ENCODE data around the gene TIAM1.

The TIAM1 gene

DNA sequence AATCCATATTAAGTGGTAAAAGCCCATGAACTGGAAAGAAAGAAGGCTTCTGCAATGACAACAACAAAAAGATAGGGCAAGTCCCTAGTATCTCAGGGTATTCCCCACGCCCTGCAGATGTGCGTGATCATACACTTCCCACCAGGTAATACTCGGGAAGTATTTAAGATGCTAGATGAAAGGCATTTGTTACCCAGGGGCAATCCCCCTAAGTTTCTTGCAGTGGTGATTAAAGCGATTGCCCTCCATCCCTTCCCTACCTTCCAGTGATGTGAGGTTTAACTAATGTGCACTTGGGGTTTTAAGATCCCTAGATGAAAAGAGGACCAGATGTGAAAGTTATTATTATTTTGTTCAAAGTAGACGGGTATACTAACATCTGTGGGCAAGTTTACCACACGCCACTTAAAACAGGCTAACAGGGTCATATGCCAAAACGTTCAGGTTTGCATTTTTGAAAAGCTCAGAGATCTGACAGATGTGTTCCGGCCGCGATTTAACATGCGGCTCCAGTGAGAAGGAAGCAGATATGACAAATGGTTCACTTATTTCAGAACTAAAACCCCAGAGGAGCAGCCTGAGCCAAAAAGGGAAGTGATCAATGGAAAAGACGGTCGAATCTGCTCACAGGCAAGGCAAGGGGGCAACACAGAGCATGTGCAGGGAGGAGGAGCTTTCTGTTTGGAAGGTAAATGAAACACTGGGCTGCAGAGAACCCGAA, 17.4 kb downstream of the TIAM1 start:
- Histone ChIP-seq H3K79me2 (ENCODE audit: control insufficient read depth, low read length) (no peaks in the 10 kb centered on the region), H3K4me3 (ENCODE audit: low read length) (peak overlapping the region; percentile 27), H3K27ac (ENCODE audit: low read depth, low read length) (peak overlapping the region; percentile 14; the same call in 1 of the 2 replicates), H3K9me3 (ENCODE audit: control insufficient read depth, insufficient read depth, low read length) (no peaks in the 10 kb centered on the region), H3K4me1 (ENCODE audit: control insufficient read depth, low read length) (peaks cover 18% of the 10 kb centered on the region), H3K27me3 (ENCODE audit: control insufficient read depth, low read length) (no peaks in the 10 kb centered on the region), H3K9me2 (replicated peaks; ENCODE audit: control insufficient read depth, low read length) (no peaks in the 10 kb centered on the region), H3K36me3 (ENCODE audit: control insufficient read depth, low read length) (no peaks in the 10 kb centered on the region), H3F3A (ENCODE audit: control insufficient read depth, insufficient read depth) (no peaks in the 10 kb centered on the region), H3K4me2 (ENCODE audit: low read length) (peak overlapping the region; percentile 50), H4K20me1 (ENCODE audit: control insufficient read depth, insufficient read depth, low read depth, low read length) (no peaks in the 10 kb centered on the region)
- TF ChIP-seq EZH2phosphoT487 (IDR thresholded peaks at IDR 0.05; ENCODE audit: borderline replicate concordance, low read length) = no peak
- TF ChIP-seq, protein P1, sequence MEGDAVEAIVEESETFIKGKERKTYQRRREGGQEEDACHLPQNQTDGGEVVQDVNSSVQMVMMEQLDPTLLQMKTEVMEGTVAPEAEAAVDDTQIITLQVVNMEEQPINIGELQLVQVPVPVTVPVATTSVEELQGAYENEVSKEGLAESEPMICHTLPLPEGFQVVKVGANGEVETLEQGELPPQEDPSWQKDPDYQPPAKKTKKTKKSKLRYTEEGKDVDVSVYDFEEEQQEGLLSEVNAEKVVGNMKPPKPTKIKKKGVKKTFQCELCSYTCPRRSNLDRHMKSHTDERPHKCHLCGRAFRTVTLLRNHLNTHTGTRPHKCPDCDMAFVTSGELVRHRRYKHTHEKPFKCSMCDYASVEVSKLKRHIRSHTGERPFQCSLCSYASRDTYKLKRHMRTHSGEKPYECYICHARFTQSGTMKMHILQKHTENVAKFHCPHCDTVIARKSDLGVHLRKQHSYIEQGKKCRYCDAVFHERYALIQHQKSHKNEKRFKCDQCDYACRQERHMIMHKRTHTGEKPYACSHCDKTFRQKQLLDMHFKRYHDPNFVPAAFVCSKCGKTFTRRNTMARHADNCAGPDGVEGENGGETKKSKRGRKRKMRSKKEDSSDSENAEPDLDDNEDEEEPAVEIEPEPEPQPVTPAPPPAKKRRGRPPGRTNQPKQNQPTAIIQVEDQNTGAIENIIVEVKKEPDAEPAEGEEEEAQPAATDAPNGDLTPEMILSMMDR (IDR thresholded peaks at IDR 0.05; ENCODE audit: low read depth, low read length, poor library complexity, severe bottlenecking) = no peak

DNA sequence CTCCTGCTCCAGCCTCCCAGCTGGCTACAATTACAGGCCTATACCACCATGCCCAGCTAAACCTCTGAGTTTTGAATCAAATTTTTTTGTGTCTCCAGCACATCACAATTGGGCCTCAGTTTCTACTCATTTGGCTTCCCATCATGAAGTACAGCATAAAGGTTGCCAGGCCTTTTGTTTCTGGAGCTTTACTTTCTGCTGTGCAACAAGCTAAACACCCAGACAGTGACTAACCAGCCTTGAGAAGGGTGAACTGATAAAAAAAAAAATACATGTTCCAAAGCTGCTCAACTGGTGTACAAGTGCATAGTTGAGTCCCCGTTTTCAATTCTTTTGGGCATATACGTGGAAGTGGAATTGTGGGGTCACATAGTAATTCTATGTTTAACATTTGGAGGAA, 25.1 kb downstream of the TIAM1 start:
- Histone ChIP-seq H3K9me2 (replicated peaks; ENCODE audit: control insufficient read depth, low read length) (no peaks in the 10 kb centered on the region), H3K4me1 (ENCODE audit: control insufficient read depth, low read length) (no peaks in the 10 kb centered on the region), H3K27me3 (ENCODE audit: control insufficient read depth, low read length) (no peaks in the 10 kb centered on the region), H3K79me2 (ENCODE audit: control insufficient read depth, low read length) (no peaks in the 10 kb centered on the region), H3K4me3 (ENCODE audit: low read length) (no peak overlapping the region), H3K36me3 (ENCODE audit: control insufficient read depth, low read length) (no peaks in the 10 kb centered on the region), H4K20me1 (ENCODE audit: control insufficient read depth, insufficient read depth, low read depth, low read length) (no peaks in the 10 kb centered on the region), H3K9me3 (ENCODE audit: control insufficient read depth, insufficient read depth, low read length) (no peaks in the 10 kb centered on the region), H3K4me2 (ENCODE audit: low read length) (no peak overlapping the region), H3F3A (ENCODE audit: control insufficient read depth, insufficient read depth) (no peaks in the 10 kb centered on the region), H3K27ac (ENCODE audit: low read depth, low read length) (no peak overlapping the region)
- TF ChIP-seq, protein P1 (IDR thresholded peaks at IDR 0.05; ENCODE audit: low read depth, low read length, poor library complexity, severe bottlenecking) = no peak
- no peak for TF ChIP-seq EZH2phosphoT487 (IDR thresholded peaks at IDR 0.05; ENCODE audit: borderline replicate concordance, low read length)

DNA sequence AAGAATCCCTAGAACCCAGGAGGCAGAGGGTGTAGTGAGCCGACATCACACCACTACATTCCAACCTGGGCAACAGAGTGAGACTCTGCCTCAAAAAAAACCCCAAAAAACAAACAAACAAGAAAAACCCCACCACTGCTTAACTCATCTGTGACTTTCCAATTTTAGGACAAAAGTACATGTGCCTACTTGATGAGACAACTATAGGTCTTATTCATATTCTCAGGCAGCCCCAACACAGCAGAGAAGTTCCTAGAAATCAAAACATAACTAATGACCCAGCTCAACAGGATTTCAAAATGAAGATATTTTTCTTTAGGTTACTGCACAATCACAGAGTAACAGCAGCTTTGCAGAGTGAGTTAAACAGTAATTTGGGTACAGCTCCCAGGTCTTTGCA, 26.4 kb downstream of the TIAM1 start:
- no peak overlapping the region for H3K4me3 ChIP-seq (ENCODE audit: low read length)
- H3K36me3 ChIP-seq (ENCODE audit: control insufficient read depth, low read length) = no peaks in the 10 kb centered on the region
- no peak overlapping the region for H3K27ac ChIP-seq (ENCODE audit: low read depth, low read length)
- H3K27me3 ChIP-seq (ENCODE audit: control insufficient read depth, low read length) = no peaks in the 10 kb centered on the region
- TF ChIP-seq EZH2phosphoT487 (IDR thresholded peaks at IDR 0.05; ENCODE audit: borderline replicate concordance, low read length) = no peak
- TF ChIP-seq, protein P1 (IDR thresholded peaks at IDR 0.05; ENCODE audit: low read depth, low read length, poor library complexity, severe bottlenecking) = no peak
- H3K4me2 ChIP-seq (ENCODE audit: low read length) = no peak overlapping the region
- H3K9me2 ChIP-seq (replicated peaks; ENCODE audit: control insufficient read depth, low read length) = no peaks in the 10 kb centered on the region
- H3K4me1 ChIP-seq (ENCODE audit: control insufficient read depth, low read length) = no peaks in the 10 kb centered on the region
- no peaks in the 10 kb centered on the region for H3F3A ChIP-seq (ENCODE audit: control insufficient read depth, insufficient read depth)
- no peaks in the 10 kb centered on the region for H4K20me1 ChIP-seq (ENCODE audit: control insufficient read depth, insufficient read depth, low read depth, low read length)
- no peaks in the 10 kb centered on the region for H3K79me2 ChIP-seq (ENCODE audit: control insufficient read depth, low read length)
- no peaks in the 10 kb centered on the region for H3K9me3 ChIP-seq (ENCODE audit: control insufficient read depth, insufficient read depth, low read length)

All from DOHH2 (cell line).